Urothelium cell line (cell line): Measurements from ENCODE around the gene SLC22A14.
"Not testable (repeated sequence)": the region's sequence is repeated elsewhere in the genome, so short reads cannot be mapped to it uniquely, and the experiment has no call there.

Experiments
- DNase-seq: peaks from one replicate; pipeline ENCODE4 v3.0.0; 2011; ENCODE audit warnings: low spot score, mixed read lengths
- FAIRE-seq: peaks from 2 replicates; lab custom pipeline; 2011; peaks lifted over from hg19 to GRCh38; lab: Jason Lieb, UNC

SLC22A14 gene

GRCh38 chr3:38312356-38312755 is 30.3 kb downstream of the SLC22A14 start:
- FAIRE-seq (no peak), DNase-seq (no peak)

- DNase-seq: no peak
- FAIRE-seq: no peak
Observed at GRCh38 chr3:38313263-38313662, 31.2 kb downstream of the SLC22A14 start.

DNA sequence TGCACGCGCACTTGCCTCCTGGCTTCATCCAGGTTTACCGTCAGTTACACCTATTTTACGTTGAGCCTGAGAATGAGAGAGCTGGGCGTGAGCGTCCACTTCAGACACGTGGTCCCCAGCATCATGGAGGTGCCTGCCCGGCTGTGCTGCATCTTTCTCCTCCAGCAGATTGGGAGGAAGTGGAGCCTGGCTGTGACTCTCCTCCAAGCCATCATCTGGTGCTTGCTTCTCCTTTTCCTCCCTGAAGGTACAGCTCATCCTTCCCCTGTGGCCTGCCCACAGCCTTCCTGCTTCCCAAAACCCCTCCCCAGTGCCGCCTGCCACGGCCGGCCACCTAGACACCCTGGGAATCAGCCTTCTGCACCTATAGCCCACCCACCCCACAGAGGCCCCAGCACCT is 31.6 kb downstream of the SLC22A14 start:
- FAIRE-seq (no peak), DNase-seq (no peak)

- FAIRE-seq (no peak), DNase-seq (no peak)
Observed at GRCh38 chr3:38314112-38314763, 32.1 kb downstream of the SLC22A14 start.

DNA sequence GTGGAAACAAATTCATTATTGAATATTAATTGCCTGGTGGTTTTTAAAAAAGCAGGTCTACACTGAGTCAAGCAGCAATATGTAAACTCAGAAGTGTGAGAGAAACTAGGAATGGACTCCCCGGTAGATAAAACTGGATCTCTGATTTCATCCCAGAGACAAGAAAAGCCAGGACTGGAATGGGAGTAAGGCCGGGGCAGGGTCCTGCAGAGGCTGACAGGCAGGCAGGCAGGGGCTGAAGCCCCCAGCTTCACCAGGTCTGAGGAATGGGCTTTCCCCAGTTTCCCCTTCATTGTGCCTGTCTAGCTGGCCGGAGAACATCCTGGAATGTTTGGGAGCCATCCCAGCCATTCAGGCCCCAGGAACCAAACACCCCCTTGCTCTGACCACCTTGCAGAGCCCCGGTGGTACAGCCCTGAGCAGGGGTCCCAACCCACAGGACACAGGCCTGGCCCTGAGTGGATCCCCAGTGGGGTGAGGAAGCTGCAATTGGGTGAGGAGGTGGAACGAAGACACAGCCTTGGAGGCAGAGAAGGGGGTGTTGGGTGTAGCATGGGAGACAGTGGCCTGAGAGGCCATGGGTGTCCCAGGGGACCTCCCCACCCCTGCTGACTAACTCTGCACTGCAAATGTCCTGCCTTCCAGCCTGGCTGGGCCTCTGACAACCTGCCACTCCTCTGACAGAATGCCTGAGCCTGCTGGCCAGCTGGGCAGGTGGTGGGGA is 32.8 kb downstream of the SLC22A14 start:
- no peak for DNase-seq
- FAIRE-seq: no peak

DNA sequence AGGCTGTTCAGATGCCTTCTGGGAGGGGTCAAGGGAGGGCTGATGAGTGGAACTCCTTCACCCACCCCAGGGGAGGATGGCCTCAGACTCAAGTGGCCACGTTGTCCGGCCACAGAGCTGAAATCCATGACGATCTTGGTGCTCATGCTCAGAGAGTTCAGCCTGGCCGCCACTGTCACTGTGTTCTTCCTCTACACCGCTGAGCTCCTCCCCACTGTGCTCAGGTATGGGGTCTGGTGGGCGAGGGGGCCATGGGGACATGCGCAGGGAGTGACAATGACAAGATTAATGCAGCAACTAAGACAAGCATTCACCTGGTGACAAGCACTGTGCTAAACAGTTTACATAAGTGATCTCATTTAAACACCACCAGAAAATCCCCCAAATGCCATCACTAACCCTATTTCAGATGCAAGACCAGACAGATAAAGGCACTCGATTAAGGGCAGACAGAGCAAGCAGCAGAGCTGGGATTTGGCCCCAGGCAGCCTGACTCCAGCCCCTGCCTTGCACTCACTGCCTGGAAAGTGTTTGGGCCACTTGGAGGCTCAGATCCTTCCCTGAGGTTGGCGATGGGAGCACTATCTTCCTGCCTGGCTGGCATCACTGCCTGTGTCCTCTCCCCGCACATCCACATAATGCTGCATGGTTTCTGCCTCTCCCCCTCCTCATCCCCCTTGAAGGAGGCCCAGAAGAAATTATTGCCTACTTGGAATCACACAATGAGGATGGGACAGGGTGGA is 33.6 kb downstream of the SLC22A14 start:
- FAIRE-seq: peak; percentile 20

GRCh38 chr3:38316356-38317191 is 34.5 kb downstream of the SLC22A14 start:
- FAIRE-seq (no peak), DNase-seq (no peak)

More for the DNA sequence above, 33.6 kb downstream of the SLC22A14 start:
- no peak for DNase-seq

- FAIRE-seq: no peak
- peak; percentile 27 for DNase-seq
Observed at GRCh38 chr3:38317192-38317759, 35.2 kb downstream of the SLC22A14 start.

DNA sequence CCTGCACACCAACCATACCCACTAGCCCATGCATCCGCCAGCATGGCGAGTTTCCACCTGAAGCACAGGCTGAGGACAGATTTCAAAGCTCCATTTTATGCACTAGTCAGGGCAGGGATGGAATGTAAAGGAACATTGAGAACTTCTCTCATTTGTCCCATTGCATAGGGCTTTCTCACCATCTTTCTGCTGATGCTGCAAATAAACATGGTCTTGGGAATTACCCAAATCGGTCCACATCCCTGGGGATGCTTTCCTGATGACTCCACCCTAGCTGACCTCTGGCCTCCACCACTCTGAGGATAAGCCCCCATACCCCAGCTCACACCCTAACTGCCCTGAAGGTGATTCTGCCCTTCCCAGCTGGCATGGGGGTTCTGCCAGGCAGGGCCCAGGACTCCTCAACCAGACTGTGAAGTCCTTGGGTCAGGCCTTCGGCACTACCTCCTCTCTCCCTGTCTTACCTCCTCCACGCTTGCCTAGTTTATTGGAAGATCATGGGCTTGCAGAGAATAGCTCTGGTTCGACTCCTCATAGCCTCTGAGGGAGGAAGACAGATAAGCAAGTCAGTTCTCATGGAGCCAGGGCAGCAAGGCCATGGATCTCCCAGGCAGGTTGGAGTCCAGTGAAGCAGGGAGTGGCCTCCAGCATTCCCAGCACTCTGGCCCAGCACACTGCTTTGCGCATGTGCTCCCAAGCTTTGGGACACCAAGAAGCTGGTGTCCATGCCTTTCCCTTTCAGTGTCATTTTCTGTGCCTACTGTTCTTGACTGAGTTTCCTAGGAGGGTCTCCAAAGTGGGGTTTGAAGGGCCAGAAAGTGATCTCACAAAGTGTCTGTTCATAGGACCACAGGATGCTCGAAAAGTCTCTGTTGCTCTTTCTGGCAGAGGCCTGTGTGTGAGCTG is 36.9 kb downstream of the SLC22A14 start:
- DNase-seq (no peak), FAIRE-seq (no peak)

DNA sequence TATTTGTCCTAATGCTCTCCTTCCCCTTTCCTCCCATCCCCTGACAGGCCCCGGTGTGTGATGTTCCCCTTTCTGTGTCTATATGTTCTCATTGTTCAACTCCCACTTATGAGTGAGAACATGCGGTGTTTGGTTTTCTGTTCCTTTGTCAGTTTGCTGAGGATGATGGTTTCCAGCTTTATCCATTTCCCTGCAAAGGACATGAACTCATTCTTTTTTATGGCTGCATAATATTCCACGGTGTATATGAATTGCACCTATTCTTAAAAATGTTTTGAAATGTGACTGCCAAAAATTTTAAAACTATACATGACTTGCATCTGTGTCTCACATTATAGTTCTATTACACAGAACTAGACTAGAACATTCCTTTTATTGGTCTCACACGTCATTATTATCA is 38.5 kb downstream of the SLC22A14 start:
- not testable (repeated sequence) for DNase-seq, FAIRE-seq

DNA sequence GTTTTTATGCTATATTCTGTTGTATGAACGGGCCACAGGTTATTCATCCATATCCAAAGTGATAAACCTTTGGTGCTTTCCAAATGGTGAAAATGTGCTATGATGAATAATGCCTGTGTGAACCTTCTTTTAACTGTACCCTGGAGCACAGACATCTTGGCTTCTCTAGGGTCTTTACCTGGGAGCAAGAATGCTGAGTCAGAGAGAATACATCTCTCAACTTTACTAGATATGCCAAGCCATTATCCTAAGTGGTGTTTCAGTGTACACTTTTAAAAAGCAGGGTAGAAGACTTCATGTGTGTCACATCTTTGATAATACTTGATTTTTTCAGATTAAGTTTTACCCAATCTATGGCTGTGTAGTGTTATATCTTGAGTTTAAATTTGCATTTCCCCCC is 41.0 kb downstream of the SLC22A14 start:
- DNase-seq (no peak), FAIRE-seq (no peak)

DNA sequence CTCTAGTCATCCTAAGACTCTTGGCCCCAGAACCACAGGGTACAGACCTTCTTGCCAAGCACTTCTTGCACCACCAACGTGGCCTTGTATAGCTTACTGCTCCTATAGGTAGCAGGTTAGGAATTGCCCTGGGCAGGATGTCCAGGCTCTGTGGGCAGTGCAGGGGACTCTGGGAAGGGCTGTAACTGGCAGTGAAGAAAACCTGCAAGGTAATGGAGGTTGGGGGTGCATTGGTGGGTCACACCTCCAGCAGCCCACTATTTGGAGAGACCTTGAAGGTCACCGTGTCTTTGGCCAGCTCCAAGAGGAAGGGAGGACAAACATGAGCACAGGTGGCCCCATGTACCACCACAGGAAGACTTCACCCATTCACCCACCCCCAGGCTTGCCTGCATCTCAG is 43.2 kb downstream of the SLC22A14 start:
- DNase-seq (no peak), FAIRE-seq (peak; percentile 27)

DNA sequence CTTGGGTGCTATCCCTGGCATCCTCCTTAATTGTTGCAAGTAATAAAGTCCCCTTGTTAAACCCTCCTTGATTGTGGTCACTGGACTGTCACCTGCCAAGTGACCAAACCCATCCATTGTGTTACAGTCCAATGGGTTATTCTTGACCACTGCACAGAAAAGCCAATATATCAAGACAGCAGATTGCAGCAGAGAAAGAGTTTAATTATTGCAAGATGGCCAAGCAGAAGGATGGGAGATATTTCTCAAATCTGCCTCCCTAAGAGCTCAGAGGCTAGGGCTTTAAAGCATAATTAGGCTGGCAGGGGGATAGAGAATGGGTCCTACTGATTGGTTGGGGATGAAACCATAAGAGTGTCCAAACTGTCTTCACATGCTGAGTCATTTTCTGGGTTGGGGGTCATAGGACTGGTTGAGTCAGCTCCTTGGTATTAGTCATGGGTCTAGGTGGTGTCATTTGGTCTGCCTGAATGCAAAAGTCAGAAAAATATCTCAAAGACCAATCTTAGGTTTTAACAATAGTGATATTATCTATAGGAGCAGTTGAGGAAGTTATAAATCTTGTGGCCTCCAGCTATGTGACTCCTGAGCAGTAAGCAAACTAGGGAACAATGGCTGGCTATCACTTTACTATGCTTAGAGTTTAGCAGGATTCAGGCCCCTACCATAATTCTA is 45.4 kb downstream of the SLC22A14 start:
- FAIRE-seq (peak; percentile 68), DNase-seq (peak; percentile 70)

DNA sequence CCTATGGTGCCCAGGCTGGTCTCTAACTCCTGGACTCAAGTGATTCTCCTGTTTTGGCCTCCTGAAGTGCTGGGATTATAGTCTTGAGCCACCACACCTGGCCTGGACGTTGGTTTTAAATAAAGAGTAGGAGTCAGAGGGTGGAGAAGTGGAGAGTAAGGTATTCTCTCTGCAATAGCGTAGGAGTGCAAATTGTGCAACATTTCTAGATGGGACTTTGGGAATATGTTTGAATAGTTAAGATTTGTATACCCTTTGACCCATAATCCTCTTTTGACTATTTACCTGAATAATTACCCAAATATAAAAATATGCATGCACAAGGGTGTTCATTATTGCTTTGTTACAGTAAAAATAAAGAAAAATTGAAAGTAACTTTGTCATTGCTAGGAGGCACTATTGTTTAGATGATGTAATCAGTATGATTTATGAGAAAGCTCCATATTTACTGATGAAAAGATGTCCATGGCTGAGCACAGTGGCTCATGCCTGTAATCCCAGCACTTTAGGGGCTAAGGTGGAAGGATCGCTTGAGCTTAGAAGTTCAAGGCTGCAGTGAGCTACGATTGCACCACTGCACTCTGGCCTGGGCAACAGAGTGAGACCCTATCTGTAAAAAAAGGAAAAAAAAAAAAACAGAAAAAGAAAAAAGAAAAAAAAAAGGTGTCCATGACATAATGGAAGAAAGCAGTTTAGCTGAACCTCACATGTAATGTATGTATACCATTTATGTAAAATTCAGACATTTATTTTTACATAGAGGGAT is 49.3 kb downstream of the SLC22A14 start:
- no peak for FAIRE-seq
- DNase-seq: no peak

- no peak for FAIRE-seq
- DNase-seq: no peak
Observed at GRCh38 chr3:38332201-38332600, 50.1 kb downstream of the SLC22A14 start.

DNA sequence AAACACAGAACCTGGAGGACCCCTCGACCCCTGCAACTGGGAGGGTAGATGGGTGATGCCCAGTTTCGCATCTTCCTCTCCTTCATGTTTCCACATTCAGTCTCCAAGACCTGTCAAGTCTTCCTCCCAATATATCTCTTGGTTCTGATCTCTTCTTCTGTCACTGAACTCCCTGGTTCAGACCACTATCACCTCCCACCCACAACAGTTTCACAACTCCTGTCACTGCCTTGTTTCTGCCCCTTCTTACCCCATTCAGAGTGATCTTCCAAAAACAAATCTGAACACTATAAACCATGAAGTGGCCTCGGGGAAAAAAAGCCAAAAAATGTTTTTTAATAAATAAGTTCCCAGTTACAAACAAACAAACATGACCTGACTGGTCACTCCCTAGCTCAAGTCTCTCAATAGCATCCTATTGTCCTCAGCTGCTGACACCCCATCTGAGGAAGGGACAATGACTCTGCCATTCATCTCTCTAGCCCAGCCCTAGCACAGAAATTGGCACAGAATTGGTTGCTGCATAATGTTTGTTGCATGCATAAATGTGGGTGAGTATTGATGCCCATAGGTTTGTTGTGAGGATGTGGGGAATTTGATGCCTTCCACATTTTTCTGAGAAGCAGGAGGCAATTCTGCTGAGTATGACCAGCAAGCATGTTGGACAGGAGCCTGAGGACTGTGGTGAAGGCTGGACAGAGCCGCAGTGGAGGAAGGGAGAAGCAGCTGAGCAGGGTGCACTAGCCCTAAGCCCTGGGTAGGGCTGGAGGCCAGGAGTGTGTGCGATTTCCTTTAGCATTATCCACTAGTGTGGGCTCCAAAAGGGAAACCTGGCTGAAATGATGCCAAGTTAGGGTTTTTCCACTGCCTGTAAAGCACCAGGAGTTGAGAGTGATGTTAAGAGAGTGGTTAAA is 52.3 kb downstream of the SLC22A14 start:
- DNase-seq (peak; percentile 27), FAIRE-seq (peak; percentile 77)

DNA sequence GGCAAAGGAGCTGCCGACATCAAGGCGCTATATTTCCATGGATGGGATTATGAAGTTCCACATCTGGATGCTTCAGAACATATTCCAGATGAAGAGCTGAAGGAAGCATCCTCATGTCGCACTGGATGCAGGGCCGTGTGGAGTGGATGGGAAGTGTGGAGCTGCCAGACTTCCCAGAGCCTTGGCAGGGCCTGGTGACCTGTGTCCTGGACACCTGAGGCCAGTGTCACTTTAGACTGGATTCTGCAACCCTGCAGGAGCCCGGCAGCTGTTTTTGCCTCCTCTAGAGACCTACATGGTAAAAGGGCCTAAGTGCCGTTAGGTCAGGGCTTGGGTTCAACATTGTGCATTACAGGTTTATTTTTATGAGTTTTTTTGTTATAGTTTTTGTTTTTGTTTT is 53.2 kb downstream of the SLC22A14 start:
- no peak for FAIRE-seq
- DNase-seq: no peak
